Loucy (cell line): ENCODE measurements around the gene ITIH1.

Experiments
- CTCF ChIP-seq: fragments of 200-600 bp; sonication (generic); conservative IDR thresholded peaks from 2 replicates; pipeline ENCODE4 v1.5.1; 2014; ENCODE audit warnings: mild to moderate bottlenecking, antibody characterized with exemption, low read length
- EZH2phosphoT487 ChIP-seq: fragments of 200-600 bp; IDR thresholded peaks from 2 replicates; pipeline ENCODE4 v1.6.1; 2018; ENCODE audit warnings: antibody characterized with exemption, mild to moderate bottlenecking, moderate library complexity, borderline replicate concordance

- TF ChIP-seq CTCF = no peak
- TF ChIP-seq EZH2phosphoT487 = no peak
Observed at GRCh38 chr3:52822363-52822762, 45.0 kb downstream of the ITIH1 start.
